NT2/D1 (cell line): ENCODE data around the gene SLC22A2.

Source experiments
- DNase-seq: peaks from one replicate; pipeline ENCODE4 v3.0.0-alpha.2; 2011; ENCODE audit warnings: low read depth, low spot score
- H3K27me3 ChIP-seq: 2 replicates; pipeline ENCODE4 v1.6.0; 2011; ENCODE audit warnings: mild to moderate bottlenecking; ENCODE audit not compliant: insufficient read length, insufficient read depth
- H3K36me3 ChIP-seq: 2 replicates; pipeline ENCODE4 v1.6.1; 2011; ENCODE audit warnings: mild to moderate bottlenecking, low read length, mixed read lengths; ENCODE audit not compliant: insufficient read depth, insufficient read length
- H3K4me1 ChIP-seq: 2 replicates; pipeline ENCODE4 v1.5.1; 2011; ENCODE audit not compliant: insufficient read depth, insufficient read length
- H3K4me3 ChIP-seq: 2 replicates; pipeline ENCODE4 v1.5.1; 2011; ENCODE audit warnings: low read depth; ENCODE audit not compliant: insufficient read length
- H3K9ac ChIP-seq: 2 replicates; pipeline ENCODE4 v1.6.0; 2011; ENCODE audit warnings: low read depth; ENCODE audit not compliant: insufficient read length
- H3K9me3 ChIP-seq: 2 replicates; pipeline ENCODE4 v1.5.1; 2011; ENCODE audit warnings: mild to moderate bottlenecking, low read length; ENCODE audit not compliant: insufficient read depth
- SUZ12 ChIP-seq: IDR thresholded peaks from 2 replicates; pipeline ENCODE4 v1.6.1; 2011; ENCODE audit not compliant: insufficient read length, insufficient read depth; ENCODE audit errors: extremely low read depth
- YY1 ChIP-seq: IDR thresholded peaks from 2 replicates; pipeline ENCODE4 v1.6.1; 2011; ENCODE audit not compliant: insufficient read length, insufficient read depth
- ZNF274 ChIP-seq: IDR thresholded peaks from 2 replicates; pipeline ENCODE4 v1.6.1; 2011; ENCODE audit warnings: mild to moderate bottlenecking, low read depth, low read length

SLC22A2 gene

GRCh38 chr6:160278311-160278710 is 19.7 kb upstream of the SLC22A2 start:
- no peaks in the 10 kb centered on the region for H3K4me1 ChIP-seq
- no peak overlapping the region for H3K9ac ChIP-seq
- H3K36me3 ChIP-seq: no peaks in the 10 kb centered on the region
- H3K4me3 ChIP-seq: no peak overlapping the region
- H3K9me3 ChIP-seq: no peaks in the 10 kb centered on the region
- no peaks in the 10 kb centered on the region for H3K27me3 ChIP-seq
- DNase-seq: no peak
- TF ChIP-seq YY1 (no peak), SUZ12 (no peak), ZNF274 (no peak)

GRCh38 chr6:160277546-160277945 is 18.9 kb upstream of the SLC22A2 start:
- Histone ChIP-seq H3K9ac (no peak overlapping the region), H3K4me1 (no peaks in the 10 kb centered on the region), H3K27me3 (no peaks in the 10 kb centered on the region), H3K36me3 (no peaks in the 10 kb centered on the region), H3K9me3 (no peaks in the 10 kb centered on the region), H3K4me3 (no peak overlapping the region)
- no peak for DNase-seq
- no peak for TF ChIP-seq ZNF274

- Histone ChIP-seq H3K9me3 (no peaks in the 10 kb centered on the region), H3K9ac (no peak overlapping the region), H3K36me3 (no peaks in the 10 kb centered on the region), H3K27me3 (no peaks in the 10 kb centered on the region), H3K4me3 (no peak overlapping the region), H3K4me1 (no peaks in the 10 kb centered on the region)
- TF ChIP-seq SUZ12 (no peak), ZNF274 (no peak), YY1 (no peak)
- no peak for DNase-seq
These were observed 18.5 kb upstream of the SLC22A2 start for GRCh38 chr6:160277144-160277543.

GRCh38 chr6:160276126-160276525 is 17.5 kb upstream of the SLC22A2 start:
- TF ChIP-seq SUZ12 (no peak), ZNF274 (no peak), YY1 (no peak)
- DNase-seq: no peak
- H3K9me3 ChIP-seq: no peaks in the 10 kb centered on the region
- no peaks in the 10 kb centered on the region for H3K4me1 ChIP-seq
- no peaks in the 10 kb centered on the region for H3K27me3 ChIP-seq
- H3K9ac ChIP-seq: no peak overlapping the region
- H3K4me3 ChIP-seq: no peak overlapping the region
- H3K36me3 ChIP-seq: no peaks in the 10 kb centered on the region

- no peaks in the 10 kb centered on the region for H3K4me1 ChIP-seq
- H3K4me3 ChIP-seq: no peak overlapping the region
- no peaks in the 10 kb centered on the region for H3K9me3 ChIP-seq
- no peaks in the 10 kb centered on the region for H3K27me3 ChIP-seq
- H3K9ac ChIP-seq: no peak overlapping the region
- TF ChIP-seq SUZ12: no peak
- H3K36me3 ChIP-seq: no peaks in the 10 kb centered on the region
- no peak for DNase-seq
These were observed 16.9 kb upstream of the SLC22A2 start for GRCh38 chr6:160275511-160276003.

GRCh38 chr6:160274871-160275510 is 16.4 kb upstream of the SLC22A2 start:
- Histone ChIP-seq H3K27me3 (no peaks in the 10 kb centered on the region), H3K9me3 (no peaks in the 10 kb centered on the region), H3K9ac (no peak overlapping the region), H3K4me1 (no peaks in the 10 kb centered on the region), H3K36me3 (no peaks in the 10 kb centered on the region), H3K4me3 (no peak overlapping the region)
- DNase-seq: no peak
- TF ChIP-seq SUZ12 (no peak), YY1 (no peak), ZNF274 (no peak)

- no peaks in the 10 kb centered on the region for H3K27me3 ChIP-seq
- TF ChIP-seq ZNF274 (no peak), YY1 (no peak), SUZ12 (no peak)
- H3K9ac ChIP-seq: no peak overlapping the region
- H3K36me3 ChIP-seq: no peaks in the 10 kb centered on the region
- H3K9me3 ChIP-seq: no peaks in the 10 kb centered on the region
- no peak overlapping the region for H3K4me3 ChIP-seq
- DNase-seq: no peak
- no peaks in the 10 kb centered on the region for H3K4me1 ChIP-seq
These were observed 15.1 kb upstream of the SLC22A2 start for GRCh38 chr6:160273750-160274149.

- Histone ChIP-seq H3K9ac (no peak overlapping the region), H3K4me1 (no peaks in the 10 kb centered on the region), H3K9me3 (no peaks in the 10 kb centered on the region), H3K36me3 (no peaks in the 10 kb centered on the region), H3K4me3 (no peak overlapping the region), H3K27me3 (no peaks in the 10 kb centered on the region)
- no peak for DNase-seq
- TF ChIP-seq SUZ12: no peak
These were observed 14.6 kb upstream of the SLC22A2 start for GRCh38 chr6:160273196-160273595.
